OCI-LY3 (cell line): ENCODE results near the gene ASB5.

Experiments used
- CTCF ChIP-seq: fragments of 200-600, 300-600 bp; sonication (generic); IDR thresholded peaks from 2 replicates; pipeline ENCODE4 v1.5.1; 2014; ENCODE audit warnings: antibody characterized with exemption, low read length, low read depth
- EZH2phosphoT487 ChIP-seq: fragments of 200-600 bp; shearing (Covaris generic); IDR thresholded peaks from 2 replicates; pipeline ENCODE4 v1.6.1; 2018; ENCODE audit warnings: antibody characterized with exemption, mixed run types, low read depth

GRCh38 chr4:176300565-176300964, 31.5 kb upstream of the ASB5 start:
- no peak for TF ChIP-seq CTCF
- TF ChIP-seq EZH2phosphoT487 = no peak
